HG02981 (cell line): ENCODE results near the gene USP44.
"Not testable (repeated sequence)": the region's sequence is repeated elsewhere in the genome, so short reads cannot be mapped to it uniquely, and the experiment has no call there.

ENCODE experiments used
- ATAC-seq: cut with Tn5 transposase; IDR thresholded peaks from one replicate; pipeline ENCODE4 v1.9.1; 2021; ENCODE audit warnings: mild to moderate bottlenecking, moderate library complexity; ENCODE audit not compliant: unreplicated experiment

Gene USP44

DNA sequence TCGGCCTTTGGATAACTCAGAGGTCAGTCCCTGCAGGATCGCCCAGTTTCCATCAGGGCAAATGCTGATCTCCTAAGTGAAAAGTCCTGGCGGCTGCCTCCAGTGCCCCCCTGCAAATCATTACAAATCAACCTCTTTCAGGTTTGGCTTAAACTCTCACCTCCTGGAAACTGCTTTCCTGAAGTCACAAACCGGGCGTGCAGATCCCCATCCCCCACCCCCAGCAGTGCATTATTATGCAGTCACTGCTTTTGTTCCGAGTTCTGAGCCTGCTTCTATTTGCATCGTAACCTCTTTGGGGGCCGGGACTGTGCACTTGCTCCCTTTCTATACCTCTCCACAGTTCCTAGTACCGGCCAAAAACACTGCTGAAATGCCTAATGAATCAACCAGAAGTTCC is at the start of gene USP44:
Gene USP44, minus strand, starts transcription at position 172 of the 400 bp plus-strand sequence. CDS start 17,220 bp downstream, outside the sequence.
- ATAC-seq = no peak

DNA sequence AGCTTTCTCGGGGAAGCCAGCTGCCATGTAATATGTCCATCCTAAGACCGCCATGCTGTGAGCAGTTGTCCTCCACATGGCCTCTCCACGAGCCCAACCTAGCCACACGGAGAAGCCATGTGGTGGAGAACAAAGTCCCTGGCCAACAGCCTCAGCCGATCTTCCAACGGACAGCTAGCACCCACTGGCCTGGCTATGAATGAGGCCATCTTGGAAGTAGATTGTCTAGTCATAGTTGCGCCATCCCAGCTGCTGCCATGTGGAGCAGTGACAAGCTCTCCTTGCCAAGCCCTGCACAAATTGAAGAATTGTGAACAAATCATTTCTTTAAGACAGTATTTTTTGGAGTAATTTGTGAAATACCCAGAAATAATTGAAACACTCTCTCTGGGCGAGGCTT is 49.3 kb upstream of the USP44 start:
- no peak for ATAC-seq

DNA sequence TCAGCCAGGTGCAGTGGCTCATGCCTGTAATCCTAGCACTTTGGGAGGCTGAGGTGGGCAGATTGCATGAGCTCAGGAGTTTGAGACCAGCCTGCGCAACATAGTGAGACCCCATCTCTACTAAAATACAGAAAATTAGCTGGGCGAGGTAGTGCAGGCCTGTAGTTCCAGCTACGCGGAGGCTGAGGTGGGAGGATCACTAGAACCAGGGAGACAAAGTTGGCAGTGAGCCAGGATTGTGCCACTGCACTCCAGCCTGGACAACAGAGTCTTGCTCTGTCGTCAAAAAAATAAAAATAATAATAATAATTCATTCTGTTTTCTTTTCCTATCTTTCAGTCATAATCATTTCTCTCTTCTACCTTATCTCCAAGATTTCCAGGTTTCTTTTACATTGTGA is 48.6 kb upstream of the USP44 start:
- no peak for ATAC-seq

DNA sequence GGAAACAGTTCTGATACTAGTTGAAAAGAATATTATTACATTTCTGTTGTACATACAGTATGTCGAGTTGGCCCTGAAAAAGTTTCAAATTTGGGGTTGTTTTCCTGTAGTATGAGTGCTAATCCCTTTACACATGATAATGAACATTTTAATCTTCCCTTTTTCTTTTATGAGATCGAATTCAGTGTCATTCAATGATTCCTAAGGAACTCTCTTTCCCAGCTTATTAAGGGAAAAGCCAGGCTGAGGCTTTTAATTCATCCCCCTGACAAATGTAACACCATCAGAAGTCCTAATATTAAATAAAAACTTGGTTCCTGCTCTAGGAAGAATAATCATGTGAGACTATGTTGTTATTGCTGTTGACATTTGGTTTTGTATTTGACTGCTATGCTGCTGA is 42.9 kb upstream of the USP44 start:
- ATAC-seq = no peak

- no peak for ATAC-seq
Measured at GRCh38 chr12:95593266-95593871, 42.1 kb upstream of the USP44 start.

DNA sequence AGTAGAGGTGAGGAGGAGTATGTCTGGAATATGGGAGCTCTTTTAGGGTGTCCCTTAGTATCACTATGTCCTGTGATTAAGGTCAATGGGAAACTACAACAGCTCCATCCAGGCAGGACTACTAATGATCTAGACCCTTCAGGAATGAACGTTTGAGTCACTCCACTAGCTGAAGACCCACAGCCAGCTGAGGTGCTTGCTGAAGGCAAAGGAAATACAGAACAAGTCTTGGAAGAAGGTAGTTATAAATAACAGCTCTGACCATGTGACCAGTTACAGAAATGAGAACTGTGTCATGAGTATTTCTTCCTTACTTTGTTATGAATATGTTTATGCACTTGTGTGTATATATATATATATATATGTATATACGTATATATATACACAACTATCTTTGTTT is 40.5 kb upstream of the USP44 start:
- ATAC-seq = no peak

GRCh38 chr12:95590775-95591174 is 39.5 kb upstream of the USP44 start:
- no peak for ATAC-seq

GRCh38 chr12:95583933-95584332 is 32.7 kb upstream of the USP44 start:
- ATAC-seq = no peak

DNA sequence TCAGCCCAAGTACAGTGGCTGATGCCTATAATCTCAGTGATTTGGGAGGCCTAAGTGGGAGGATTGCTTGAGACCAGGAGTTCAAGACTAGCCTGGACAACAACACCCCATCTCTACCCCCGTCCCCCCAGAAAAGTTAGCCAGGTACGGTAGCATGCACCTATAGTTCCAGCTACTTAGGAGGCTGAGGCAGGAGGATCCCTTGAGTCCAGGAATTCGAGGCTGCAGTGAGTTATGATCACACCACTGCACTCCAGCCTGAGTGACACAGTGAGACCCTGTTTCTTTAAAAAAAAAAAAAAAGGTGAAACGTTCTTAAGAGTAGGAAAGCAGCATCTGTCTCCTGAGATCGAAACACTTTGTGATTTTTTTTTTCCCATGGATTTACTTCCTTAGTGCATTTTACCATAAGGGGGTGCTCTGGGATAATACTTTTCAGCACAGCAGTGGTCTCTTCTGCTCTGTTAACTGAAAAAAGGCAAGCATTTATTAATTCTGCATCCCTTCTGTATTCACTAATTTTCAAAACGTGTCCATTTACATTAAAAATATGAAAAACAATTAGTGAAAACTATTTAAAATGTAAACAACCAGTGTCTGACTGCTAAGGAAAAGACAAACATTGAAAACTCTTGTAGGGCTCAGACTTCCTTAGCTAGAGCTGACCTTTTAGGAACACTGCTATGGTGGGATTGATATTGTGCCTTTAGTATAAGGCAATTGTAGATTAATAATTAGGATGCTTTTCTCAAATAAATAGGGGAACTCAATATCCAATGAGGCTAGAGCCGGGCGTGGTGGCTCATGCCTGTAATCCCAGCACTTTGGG is 31.2 kb upstream of the USP44 start:
- no peak for ATAC-seq

GRCh38 chr12:95577820-95578219 is 26.5 kb upstream of the USP44 start:
- ATAC-seq = no peak

- ATAC-seq = no peak
Measured at GRCh38 chr12:95574799-95575452, 23.6 kb upstream of the USP44 start.

- ATAC-seq = no peak
Measured at GRCh38 chr12:95573951-95574576, 22.8 kb upstream of the USP44 start.

- no peak for ATAC-seq
Measured at GRCh38 chr12:95571369-95571768, 20.1 kb upstream of the USP44 start.

DNA sequence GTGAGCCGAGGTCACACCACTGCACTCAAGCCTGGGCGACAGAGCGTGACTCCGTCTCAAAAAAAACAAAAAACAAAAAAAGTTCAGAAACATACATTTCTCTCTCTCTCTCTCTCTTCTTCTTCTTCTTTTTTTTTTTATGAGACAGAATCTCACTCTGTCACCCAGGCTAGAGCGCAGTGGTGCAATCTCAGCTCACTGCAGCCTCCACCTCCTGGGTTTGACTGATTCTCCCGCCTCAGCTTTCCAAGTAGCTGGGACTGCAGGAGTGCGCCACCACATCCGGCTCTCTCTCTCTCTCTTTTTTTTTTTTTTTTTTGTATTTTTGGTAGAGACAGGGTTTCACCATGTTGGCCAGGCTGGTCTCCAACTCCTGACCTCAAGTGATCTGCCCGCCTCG is 16.8 kb upstream of the USP44 start:
- ATAC-seq = not testable (repeated sequence)

DNA sequence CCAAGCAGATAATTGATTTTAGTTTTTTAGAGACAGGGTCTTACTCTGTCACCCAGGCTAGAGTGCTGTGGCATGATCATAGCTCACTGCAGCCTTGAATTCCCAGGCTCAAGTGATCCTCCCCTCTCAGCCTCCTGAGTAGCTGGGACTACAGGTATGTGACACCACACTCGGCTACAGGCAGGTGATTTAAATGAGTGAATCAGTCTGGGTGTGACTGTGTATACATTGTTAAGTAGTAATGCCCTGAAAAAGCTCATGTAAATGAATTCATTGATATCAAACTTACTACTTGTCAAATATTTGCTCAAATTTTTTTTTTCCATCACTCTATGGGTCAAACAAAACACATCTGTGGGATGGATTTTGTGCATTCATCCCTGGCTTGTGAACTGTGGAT is 6.3 kb upstream of the USP44 start:
- no peak for ATAC-seq

DNA sequence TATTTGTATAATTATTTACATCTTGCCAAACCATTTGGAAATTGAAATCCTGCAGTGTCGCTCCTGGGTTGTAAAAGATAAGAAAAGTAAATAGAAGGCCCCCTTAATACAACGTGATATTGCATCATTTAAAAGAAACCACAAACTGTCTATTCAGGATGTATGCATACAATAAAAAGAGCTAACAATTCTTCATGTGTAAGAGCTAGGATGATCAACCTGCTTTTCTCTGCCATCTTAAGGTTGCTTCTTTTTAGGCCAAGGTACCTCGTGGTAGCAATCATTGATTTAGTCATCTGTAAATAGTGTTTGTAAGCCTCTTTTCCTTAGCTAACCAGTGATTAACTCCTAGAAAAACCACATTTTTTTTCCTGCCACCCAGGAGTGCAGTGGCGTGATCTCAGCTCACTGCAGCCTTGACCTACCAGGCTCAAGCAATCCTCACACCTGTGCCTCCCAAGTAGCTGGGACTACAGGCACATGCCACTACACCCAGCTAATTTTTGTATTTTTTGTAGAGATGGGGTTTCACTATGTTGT is 3.3 kb upstream of the USP44 start:
- no peak for ATAC-seq

DNA sequence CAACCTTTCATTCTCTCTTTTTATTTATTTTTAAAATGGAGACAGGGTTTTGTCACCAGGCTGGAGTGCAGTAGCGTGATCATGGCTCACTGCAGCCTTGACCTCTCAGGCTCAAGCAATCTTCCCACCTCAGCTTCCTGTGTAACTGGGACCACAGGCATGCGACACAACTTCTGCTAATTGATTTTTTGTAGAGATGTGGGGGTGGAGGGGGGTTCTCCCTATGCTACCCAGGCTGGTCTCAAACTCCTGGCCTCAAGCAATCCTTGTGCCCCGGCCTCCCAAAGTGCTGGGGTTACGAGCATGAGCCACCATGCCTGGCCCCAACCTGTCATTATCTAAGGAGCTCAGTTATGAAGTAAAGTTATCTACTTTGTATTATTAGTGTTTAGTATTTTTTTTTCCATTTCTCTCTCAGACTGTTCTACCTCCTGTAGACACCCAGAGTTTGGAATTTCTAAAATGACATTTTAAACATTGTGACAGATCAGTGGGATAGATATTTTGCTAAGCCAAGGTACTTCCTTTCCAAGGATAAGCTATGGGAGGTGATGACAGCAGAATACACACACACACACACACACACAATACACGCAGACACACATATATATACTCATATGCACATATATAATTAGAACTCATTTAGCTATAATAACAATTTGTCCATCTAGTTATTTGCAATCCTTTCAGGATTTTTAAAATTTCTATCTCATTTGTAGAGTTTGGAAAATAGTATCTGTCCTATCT is 2.1 kb upstream of the USP44 start:
- ATAC-seq = no peak

GRCh38 chr12:95551913-95552516 is 739 bp upstream of the USP44 start:
- no peak for ATAC-seq

DNA sequence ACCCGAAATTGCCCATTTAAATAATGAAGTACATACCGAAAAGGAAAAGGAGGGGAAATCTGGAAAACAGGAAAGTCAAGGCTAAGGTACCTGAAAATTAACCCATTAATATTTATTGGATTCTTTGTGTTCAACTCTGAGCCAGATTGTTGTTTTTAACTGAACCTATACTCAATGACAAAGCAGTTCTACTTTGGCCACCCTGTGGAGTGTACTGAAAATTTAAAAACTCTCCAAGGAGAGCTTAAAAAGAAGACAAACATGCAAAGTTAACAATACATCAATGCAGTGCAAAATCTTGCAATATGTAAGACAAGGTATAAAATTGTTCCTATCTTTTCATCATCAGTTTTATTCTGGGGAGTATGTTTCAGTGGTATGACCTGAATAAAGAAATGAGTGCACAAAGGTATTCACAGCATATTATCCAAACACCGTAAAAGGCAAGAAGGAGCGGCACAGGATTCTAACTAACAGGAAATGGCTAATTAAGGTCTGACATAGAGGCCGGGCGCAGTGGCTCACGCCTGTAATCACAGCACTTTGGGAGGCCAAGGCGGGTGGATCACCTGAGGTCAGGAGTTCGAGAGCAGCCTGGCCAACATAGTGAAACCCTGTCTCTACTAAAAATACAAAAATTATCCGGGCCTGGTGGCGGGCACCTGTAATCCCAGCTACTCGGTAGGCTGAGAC is 1.7 kb downstream of the USP44 start:
- no peak for ATAC-seq
